SIG-M5 treated with dmso at 0.1 percent for 504 hours (cell line): ENCODE measurements around the gene MAST2.
"Not testable (repeated sequence)": the region's sequence is repeated elsewhere in the genome, so short reads cannot be mapped to it uniquely, and the experiment has no call there.

Experiments used
- DNase-seq: peaks from one replicate; lab custom pipeline; 2025; ENCODE audit not compliant: unreplicated experiment; lab: John Stamatoyannopoulos, UW

The MAST2 gene

DNA sequence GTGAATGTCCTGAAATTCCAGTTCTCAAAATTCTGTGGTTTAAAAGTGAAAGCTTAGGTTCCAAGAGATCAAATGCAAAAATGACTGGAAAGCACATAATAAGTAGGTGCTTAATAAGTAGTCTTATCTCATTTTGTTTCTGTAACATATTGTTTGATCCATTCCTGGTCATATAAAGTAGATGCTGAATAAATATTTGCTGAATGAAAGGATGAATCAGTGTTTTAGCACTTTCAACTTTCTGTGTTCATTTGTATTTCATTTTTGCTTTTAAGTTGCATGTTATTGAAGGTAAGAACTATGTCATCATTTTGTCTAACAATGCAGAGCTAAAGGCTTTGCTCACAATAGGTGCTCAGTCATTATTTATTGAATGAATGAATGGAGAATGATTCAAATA, 6.3 kb downstream of the MAST2 start:
- DNase-seq: no peak

DNA sequence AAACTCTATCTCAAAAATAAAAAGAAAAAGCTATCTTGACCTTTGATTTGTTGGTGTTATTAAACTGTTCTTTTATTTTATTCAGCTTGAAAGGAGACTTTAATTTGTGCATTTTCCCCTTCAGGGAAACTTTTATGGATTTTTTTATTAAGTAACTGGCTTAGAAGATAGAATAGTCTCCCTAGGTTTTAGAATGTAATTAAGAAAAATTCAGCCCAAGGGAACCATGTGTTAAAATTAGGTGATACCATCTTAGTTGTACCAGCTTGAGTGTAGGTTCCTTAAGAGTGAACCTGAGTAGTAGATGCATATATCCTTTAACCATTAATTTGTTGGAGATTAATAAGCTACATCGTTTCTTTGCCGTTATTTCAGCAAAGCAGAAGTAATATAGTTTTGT, 11.4 kb downstream of the MAST2 start:
- no peak for DNase-seq

DNA sequence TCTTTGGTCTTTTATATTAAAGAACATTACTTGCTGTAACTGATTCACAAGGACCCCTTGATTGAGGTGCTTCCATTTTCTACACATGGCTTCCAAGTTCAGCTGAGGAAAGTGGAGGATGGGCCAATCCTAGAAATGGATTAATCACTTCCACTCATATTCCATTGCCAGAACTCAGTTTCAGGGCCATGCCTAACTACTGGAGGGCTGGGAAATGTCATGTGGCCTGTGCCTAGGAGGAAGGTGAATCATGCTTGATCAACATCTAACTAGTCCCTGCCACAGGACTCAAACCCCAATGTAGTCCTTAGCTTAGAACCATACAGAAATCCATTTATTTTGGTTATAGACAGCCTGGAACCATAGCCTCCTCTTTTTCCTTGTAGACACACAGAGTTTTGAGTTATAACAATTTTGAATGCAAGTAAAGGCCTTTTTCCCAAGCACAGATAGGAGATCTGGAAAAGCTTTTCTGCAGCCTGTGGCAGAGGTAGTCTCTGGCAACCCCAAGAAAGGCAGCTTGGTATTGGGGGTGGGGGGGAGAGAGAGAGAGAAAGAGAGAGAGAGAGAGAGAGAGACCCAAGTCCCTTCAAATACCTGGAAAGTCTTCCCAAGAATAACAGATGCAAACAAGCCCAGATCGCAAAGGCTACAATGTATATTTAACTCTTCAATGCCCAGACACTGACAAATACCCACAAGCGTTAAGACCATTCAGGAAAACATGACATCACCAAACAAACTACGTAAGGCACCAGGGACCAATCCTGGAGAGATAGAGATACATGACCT, 12.5 kb downstream of the MAST2 start:
- no peak for DNase-seq

DNA sequence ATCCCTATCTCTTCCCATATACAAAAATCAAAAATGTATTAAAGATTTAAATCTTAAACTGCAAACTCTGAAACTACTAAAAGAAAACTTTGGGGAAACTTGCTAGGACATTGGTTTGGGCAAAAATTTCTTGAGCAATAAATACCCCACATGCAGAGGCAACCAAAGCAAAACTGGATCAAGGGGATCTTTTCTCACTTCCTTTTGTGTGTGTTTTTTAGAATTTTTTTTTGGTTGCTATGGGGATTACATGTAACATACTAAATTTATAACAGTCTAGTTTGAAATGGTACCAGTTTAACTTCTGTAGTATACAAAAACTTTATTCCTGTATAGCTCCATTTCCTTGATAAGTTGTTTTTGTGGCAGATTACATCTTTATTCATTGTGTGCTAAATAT, 16.8 kb downstream of the MAST2 start:
- DNase-seq: peak; percentile 49

DNA sequence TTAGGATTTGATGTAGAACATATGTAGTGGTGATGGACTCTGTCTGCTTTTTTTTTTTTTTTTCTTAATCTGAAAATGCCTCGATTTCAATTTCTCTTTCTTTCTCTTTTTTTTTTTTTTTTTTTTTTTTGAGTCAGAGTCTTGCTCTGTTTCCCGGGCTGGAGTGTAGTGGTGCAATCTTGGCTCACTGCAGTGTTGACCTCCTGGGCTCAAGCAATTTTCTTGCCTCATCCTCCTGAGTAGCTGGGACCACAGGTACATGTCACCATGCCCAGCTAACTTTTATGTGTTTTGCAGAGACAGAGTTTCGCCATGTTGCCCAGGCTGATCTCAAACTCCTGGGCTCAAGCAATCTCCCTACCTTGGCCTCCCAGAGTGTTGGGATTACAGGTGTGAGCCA, 17.4 kb downstream of the MAST2 start:
- peak; percentile 2 for DNase-seq

DNA sequence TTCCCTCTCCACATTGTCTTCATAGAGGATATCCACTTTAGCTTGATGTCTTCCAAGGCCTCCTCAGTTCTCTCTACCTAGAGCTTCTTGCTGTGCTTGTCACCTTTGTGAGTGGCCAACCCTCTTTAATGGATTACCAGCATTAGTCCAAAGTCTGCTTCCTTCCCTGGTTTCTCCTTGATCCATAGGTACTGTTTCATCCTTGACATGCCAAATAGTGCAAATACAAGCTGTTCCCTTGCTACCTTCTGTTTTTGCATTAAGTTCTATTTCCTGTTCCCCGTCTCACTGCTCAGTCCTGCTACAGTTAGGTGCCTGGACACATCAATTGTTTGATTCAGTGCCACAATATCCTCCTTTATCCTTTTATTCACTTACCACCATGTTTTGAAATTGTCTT, 19.2 kb downstream of the MAST2 start:
- DNase-seq: no peak

DNA sequence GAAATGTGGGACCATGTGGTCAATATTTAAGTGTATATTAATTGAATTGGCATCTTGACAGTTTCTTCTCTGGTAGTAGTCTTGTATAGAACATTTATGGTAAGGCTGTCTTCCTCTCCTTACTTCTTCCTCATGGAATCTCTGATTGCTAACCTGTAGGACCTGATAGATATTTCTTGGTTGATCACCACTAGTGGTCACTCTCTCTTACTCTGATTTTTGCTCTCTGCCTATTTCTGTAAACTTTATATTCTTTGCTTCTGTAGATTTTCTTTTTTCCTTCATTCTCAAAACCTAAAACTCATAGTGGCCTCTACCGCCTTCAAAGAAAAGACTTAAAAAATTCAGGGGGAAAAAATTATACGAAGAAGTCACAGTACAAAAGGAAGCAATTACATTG, 21.2 kb downstream of the MAST2 start:
- no peak for DNase-seq

DNA sequence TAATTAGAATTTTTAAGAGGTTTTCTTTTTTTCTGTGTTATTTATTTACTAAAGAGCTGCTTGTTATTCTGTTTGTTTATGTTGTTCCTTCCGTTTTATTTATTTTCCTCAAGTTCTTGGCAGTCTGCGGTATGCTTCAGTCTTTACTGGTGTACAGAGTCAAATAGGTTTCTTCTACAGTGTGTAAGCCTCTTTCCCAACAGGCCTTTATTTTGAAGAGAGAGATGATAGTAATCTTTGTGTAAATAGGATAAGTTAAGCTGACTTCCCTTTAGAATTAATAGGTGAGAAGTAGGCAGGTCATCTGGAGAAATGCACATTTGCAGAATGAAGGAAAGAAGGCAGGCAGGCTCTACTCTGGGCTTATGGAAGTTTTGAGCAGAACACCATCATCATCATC, 23.8 kb downstream of the MAST2 start:
- no peak for DNase-seq

DNA sequence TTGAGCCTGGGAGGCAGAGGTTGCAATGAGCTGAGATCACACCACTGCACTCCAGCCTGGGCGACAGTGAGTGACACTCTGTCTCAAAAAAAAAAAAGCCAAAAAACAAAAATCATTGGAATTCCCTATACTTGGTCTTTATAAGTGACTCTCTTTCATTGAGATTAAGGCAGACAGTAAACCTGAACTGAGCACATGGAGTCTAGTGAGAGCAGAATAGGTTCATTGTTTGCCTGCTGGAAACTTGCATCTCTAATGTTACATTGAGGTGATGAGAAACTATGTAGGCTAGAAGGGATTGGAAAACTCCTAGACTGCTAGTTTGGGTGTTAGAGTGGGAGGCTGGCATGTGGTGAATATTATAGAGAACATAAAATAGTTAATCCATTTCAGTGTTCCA, 25.4 kb downstream of the MAST2 start:
- no peak for DNase-seq

DNA sequence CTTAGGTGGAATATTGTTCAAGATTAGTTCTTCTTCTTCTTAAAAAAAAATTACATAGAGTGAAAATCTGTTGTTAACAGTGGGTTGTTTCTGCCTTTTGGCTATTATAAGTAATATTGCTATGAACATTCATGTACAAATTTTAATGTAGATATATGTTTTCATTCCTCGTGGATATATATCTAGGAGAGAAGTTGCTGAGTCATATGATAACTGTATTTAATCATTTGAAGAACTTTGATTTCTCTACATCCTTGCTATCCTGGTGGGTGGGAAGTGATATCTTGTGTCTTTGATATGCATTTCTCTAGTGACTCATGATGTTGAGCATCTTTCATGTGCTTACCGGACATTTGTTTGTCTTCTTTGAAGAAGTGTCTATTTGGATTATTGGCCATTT, 29.9 kb downstream of the MAST2 start:
- DNase-seq: no peak

DNA sequence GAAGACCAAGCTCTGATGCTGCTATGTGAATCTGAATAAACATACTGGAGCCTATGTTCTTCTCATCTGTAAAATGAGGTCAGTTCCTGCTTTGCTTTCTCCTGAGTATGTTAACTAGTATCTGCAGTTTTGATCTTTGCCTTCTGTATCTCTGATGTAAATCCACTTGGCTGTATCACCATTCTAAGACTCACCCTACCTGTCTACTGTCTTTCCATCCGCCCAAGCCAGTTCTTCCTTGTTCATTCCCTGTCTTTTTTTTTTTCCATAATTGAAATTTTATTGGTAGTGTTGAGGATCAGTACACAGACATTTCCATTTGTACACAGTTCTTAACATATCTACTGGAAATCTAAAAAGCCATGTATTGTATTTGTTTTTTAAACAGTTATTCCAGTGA, 31.3 kb downstream of the MAST2 start:
- no peak for DNase-seq

DNA sequence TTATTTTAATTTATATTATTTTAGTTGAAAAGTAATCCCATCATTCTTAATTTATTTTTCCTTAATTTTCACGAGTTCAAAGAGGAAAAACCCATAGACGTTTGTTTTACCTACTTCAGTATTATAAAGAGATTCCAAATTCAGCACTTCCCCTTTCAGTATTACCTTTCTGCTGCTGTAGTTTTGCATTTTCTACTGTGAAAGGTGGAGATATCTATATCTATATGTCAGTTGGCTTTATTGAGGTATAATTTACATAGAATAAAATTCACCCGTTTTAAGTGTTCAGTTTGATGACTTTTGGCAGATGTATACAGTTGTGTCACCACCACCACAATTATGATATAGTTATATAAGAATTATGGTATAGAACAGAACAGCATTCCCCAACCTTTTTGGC, 33.0 kb downstream of the MAST2 start:
- DNase-seq: no peak

DNA sequence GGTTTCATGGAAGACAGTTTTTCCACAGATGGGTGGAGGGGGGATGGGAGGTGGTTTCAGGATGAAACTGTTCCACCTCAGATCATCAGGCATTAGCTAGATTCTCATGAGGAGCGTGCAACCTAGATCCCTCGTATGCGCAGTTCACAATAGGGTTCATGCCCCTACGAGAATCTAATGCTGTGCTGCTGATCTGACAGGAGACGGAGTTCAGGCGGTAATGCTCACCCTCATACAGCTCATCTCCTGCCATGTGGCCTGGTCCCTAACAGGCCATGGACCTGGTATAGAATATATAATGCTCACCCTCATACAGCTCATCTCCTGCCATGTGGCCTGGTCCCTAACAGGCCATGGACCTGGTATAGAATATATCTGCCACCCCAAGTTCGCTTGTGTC, 33.4 kb downstream of the MAST2 start:
- not testable (repeated sequence) for DNase-seq

DNA sequence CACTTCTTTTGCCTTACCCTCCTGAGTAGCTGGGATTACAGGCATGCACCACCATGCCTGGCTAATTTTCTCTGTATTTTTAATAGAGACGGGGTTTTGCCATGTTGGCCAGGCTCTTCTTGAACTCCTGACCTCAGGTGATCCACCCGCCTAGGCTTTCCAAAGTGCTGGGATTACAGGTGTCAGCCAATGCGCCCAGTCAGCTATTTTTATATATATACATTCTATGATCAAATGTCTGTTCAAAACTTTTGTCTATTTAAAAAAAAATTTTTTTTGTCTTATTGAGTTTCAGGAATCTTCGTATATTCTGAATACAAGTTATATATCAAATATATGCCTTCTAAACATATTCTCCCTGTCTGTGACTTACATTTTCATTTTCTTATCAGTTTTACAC, 34.9 kb downstream of the MAST2 start:
- not testable (repeated sequence) for DNase-seq

DNA sequence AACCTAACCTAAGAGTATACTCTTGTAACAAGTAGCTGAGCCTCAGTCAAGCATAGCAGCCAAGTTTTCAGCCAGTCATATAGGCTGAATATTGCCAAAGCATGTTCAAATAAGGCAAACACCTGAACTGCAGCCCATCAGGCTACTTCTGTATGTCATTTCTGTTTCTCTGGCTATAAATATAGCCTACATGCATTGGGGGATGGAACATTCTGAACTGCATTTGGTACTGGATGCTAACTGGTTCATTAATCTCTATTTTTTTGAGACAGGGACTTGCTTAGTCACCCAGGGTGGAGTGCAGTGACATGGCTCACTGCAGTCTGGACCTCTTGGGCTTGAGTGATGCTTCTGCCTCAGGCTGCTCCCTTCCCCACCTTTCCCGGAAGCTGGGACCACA, 37.3 kb downstream of the MAST2 start:
- DNase-seq: no peak

DNA sequence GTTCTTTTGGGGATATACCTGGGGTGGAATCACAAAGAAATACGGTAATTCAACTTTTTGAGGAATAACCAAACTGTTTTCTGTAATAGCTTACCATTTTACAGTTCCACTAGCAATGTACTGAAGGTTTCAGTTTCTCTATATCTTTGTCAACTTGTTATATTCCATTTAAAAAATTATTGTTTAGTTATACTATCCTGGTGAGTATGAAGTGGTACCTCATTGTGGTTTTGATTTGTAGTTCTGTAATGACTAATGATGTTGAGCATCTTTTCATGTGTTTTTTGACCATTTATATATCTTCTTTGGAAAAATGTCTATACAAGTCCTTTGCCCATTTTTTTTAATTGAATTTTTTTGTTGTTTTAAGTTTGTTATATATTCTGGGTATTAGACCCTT, 39.4 kb downstream of the MAST2 start:
- no peak for DNase-seq

DNA sequence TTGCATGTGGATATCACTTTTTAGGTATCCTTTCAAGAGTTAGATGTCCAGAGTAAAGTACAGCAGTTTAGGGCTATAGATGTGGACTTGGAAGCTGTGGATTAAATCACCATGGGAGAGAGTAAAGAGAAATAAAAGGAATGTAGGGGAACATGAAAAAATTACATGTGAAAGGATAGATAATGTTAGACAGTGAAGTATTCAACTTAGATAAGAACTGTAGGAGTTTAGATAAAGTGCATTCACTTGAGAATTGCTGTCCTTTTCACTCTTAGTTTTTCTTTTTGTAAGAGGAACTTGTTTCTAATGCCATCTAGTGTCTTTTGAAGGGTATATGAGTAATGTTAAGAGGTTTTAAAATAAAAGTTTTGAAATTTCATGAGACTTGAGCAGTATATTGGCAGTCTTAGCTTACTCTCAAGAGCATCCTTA, 40.1 kb downstream of the MAST2 start:
- DNase-seq: peak; percentile 50

DNA sequence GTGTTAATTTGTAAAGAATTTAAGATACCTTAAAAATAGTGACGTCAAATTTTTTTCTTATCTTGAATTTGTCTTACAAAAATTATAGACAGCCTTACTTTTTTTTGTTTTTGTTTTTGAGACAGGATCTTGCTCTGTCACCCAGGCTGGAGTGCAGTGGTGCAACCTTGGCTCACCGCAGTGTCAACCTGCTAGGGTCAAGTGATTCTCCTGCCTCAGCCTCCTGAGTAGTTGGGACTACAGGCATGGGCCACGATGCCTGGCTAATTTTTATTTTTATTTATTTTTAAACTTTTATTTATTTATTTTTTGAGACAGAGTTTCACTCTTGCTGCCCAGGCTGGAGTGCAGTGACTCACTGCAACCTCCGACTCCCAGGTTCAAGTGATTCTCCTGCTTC, 40.6 kb downstream of the MAST2 start:
- not testable (repeated sequence) for DNase-seq

DNA sequence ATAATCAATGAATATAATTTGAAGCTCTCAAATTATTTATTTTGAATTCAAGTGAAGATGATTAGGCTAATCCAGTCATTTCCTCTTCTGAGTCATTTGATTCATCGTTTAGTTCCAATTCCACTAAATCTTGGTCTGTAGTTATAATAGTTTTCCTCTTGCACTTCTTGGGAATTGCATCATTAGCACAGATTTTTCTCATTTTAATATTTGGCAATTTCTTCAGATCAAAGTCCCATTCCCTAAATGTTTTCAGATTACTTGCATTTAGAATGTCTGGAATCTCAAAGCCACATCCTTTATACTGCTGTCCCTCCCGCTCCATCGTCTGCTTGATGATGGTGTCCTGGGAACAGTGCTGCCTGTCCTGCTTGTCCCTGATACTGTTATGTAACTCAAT, 43.5 kb downstream of the MAST2 start:
- no peak for DNase-seq

DNA sequence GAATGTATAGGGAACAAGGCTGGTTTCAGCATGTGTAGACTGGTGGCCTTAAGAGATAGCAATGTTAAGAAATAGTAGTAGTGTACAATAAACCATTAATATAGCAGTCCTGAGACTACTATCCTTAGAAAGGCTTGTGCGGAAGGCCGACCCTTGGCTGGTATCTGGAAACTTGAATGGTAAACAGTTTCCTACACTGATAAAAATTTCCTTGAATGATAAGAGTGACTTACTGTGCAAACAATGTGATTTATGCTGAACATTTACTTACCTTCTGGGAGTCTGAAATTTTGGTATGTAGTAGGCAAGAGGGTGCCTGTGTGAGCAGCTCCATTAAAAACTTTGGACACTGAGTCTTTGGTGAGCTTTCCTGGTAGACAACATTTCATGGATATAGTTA, 44.7 kb downstream of the MAST2 start:
- no peak for DNase-seq

DNA sequence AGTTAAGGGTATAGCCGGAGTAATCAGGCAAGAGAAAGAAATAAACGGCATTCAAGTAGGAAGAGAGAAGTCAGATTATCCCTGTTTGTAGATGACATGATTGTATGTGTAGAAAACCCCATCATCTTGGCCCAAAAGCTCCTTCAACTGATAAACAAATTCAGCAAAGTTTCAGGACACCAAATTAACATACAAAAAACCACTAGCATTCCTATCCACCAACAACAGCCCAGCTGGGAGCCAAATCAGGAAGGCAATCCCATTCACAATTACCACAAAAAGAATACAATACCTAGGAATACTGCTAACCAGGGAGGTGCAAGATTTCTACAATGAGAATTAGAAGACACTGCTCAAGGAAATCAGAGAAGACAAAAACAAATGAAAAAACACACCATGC, 45.3 kb downstream of the MAST2 start:
- DNase-seq: no peak

DNA sequence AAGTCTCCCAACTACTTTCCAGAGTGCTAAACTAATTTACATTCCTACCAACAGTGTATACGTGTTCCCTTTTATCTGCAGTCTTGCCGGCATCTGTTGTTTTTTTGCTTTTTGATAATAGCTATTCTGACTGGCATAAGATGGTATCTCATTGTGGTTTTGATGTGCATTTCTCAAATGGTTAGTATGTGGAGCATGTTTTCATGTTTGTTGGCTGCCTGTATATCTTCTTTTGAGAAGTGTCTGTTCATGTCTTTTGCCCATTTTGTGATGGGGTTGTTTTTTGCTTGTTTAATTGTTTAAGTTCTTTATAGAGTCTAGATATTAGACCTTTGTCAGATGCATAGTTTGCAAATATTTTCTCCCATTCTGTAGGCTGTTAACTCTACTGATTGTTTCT, 46.6 kb downstream of the MAST2 start:
- DNase-seq: no peak

DNA sequence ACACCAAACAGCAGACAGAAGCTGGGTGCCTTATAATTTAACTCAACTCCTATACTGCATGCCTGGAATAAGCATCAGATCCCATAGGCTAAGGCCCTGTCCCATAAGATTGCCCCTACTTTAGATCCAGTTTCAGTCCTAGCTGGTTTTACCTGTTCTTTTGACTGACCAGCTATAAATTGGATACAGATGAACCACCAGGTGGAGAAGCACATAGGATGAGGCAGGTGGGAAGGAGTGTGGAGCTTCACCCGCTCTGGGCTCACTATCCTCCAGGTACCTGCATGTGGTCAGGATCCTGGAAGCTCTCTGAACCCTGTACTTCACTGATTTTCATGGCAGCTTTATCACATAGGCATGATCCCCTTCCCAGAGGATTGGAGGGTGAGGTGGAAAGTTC, 51.3 kb downstream of the MAST2 start:
- no peak for DNase-seq
